DMS79 (cell line): ENCODE measurements around the gene ITIH5.
"Not testable (repeated sequence)": the region's sequence is repeated elsewhere in the genome, so short reads cannot be mapped to it uniquely, and the experiment has no call there.

Source experiments
- DNase-seq: peaks from one replicate; lab custom pipeline; 2025; lab: John Stamatoyannopoulos, UW

Gene ITIH5

GRCh38 chr10:7687228-7687907, 20.6 kb upstream of the ITIH5 start:
- peak; percentile 4 for DNase-seq

GRCh38 chr10:7686351-7687171, 19.8 kb upstream of the ITIH5 start:
- DNase-seq = no peak

DNA sequence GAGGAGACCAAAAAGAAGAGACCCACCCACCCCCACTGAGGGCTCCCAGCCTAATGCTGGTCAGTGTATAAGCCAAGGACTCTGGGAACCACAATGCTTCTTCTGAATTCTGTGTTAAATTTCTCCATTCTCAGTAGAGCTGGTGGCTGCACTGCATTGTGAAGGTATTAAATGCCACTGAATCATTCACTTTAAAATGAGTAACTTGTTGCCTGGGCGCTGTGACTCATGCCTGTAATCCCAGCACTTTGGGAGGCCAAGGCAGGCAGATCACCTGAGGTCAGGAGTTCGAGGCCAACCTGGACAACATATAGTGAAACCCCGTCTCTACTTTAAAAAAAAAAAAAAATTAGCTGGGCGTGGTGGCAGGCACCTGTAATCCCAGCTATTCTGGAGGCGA, 13.3 kb upstream of the ITIH5 start:
- not testable (repeated sequence) for DNase-seq

DNA sequence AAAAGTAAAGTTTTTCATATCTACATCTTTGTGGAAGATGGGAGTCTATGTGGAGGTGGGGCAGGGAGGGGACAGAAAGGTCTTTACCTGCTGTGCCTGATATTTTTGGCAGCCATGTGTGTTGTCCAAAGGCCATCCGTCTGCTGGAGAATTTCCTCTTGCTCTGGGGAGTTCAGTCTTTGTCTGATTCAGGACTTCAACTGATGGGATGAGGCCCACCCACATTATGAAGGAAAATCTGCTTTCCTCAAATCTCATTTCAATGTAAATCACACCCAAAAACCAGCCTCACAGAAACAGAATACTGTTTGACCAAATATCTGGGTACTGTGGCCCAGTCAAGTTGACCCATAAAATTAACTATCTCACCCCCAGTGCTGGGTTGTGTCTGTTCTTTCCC, 12.5 kb upstream of the ITIH5 start:
- no peak for DNase-seq

- DNase-seq = no peak
These were observed 5.8 kb upstream of the ITIH5 start for GRCh38 chr10:7672341-7673134.

GRCh38 chr10:7670157-7670556, 3.4 kb upstream of the ITIH5 start:
- no peak for DNase-seq

GRCh38 chr10:7667262-7668141, 736 bp upstream of the ITIH5 start:
- no peak for DNase-seq

GRCh38 chr10:7665767-7666166, 999 bp downstream of the ITIH5 start:
- no peak for DNase-seq

DNA sequence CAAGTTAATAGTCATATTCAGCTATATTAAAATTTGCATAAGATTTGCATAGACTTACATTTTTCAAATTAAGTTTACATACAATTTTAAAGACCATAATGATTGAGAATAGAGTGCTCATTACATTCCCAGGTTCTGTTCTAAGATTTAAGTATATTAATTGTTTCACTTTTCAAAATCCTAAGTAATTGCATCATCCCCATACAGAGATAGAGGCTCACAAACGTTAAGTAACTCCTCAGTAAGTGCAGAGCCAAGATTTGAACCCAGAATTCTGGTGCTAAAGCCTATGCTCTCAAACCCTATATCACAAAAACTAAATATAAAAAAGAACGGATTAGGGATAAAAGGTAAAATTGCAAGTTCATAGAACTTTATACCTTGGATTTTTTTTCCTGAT, 2.1 kb downstream of the ITIH5 start:
- DNase-seq = no peak

DNA sequence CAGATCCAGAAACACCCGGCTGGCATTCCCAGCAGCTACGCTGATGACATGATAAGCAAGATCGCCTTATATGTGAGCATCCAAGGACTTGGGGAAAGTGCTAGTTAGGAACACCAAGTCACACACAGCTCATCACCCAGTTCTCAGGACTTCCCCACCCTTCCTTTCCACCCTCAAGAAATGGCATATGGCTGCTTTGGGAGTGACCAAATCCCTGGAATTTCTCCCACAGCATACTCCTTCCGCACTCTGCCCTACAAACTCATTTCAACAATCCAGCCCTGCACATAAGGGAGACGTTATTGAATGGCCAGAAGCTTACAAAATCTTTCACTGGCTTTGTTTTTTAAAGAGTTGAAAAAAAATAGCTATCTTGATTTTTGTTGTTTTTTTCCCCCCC, 4.2 kb downstream of the ITIH5 start:
- no peak for DNase-seq

DNA sequence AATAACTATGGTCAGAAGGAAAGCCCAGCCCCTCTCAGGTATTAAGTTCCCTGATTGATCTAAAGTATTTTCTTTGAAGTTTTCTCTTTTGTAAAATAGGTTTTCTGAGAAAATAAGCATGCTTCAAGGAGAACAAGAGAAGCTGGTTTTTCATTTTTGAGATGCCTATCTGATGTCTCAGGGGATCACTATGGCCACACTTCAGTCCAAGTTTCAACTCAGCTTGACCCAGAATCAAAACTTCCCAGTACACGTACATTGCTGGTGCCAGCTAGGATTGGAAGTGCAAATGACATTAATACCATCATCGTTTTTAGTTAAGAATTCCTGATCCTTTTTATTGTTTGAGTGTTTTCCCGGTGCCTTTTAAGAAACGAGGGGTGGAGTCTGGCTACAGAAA, 7.2 kb downstream of the ITIH5 start:
- no peak for DNase-seq

GRCh38 chr10:7657552-7657951, 9.2 kb downstream of the ITIH5 start:
- no peak for DNase-seq

GRCh38 chr10:7657079-7657478, 9.7 kb downstream of the ITIH5 start:
- DNase-seq = not testable (repeated sequence)

DNA sequence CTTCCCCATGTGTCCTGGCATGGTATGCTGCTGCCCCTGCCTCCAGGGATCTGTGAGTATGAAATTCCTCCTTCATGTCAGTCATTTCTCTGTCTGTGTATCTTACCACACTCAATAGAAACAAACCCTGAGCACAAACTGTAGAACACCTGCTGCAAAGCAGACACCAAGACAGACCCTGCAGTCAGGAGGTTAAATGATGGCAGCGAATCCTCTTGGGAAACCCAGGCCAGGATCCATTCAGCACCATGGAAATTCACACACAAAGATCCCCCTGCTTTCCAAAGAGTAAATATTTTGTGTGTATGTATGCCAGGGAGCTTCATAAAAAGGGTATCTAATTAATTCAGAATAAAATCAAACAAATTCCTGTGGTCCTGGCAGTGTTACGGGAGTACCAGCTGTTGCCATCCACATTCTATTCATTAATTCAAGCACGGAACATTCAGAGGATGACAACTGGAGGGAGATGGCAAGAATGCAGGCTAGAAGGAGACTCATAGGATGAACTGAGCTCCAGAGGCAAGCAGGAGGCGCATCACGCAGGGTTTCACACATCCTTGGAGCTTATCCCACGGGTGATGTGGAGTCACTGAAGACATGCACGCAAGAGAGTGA, 14.8 kb downstream of the ITIH5 start:
- no peak for DNase-seq

DNA sequence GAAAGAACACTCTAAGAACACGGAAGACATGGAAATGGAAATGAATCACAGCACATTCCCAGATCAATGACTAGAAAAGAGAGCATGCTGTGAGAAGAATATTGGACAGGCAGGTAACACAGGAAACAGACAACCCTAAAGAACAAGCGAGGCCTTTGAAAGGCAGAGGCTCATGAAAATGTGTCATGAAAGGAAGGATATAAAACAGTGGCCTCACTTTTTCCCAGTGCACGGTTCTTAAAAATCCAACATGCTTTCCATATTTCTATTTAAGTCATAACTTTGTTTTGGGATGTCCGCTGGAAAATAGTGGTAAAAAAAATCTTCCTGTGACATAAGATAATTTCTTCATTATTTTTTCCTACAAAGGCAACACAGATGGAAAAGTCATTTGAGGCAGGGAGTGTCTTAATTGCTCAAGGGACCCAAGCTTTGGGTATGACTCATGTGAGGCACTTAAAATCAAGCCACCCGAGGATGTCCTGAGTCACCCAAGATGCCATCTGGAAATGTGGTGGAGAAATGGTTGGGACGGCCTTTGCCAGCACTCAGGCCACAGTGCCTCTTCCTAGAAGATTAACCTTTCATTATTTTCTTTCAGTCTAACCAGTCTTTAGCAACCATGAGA, 17.0 kb downstream of the ITIH5 start:
- DNase-seq = no peak

GRCh38 chr10:7647062-7647664, 19.6 kb downstream of the ITIH5 start:
- no peak for DNase-seq

- DNase-seq = no peak
These were observed 24.2 kb downstream of the ITIH5 start for GRCh38 chr10:7642491-7643011.

- no peak for DNase-seq
These were observed 31.2 kb downstream of the ITIH5 start for GRCh38 chr10:7635408-7636125.

GRCh38 chr10:7634142-7634894, 32.4 kb downstream of the ITIH5 start:
- DNase-seq = no peak
